RWPE2 (cell line): ENCODE results near the gene BRF1.

Experiments
- ATAC-seq: fragments of 200-7000 bp; cut with Tn5 transposase; 3 replicates; pipeline ENCODE4 v1.9.1; 2021; ENCODE audit warnings: low read depth
- DNase-seq: peaks from one replicate; pipeline ENCODE4 v3.0.0-alpha.2; 2020; ENCODE audit warnings: low spot score
- H3K27ac ChIP-seq: fragments of 450-650 bp; 2 replicates; pipeline ENCODE4 v1.5.1; 2017; ENCODE audit warnings: mild to moderate bottlenecking; ENCODE audit not compliant: poor library complexity, severe bottlenecking
- H3K27me3 ChIP-seq: fragments of 250-450 bp; sonication (Bioruptor Pico); 2 replicates; pipeline ENCODE4 v1.5.1; 2021; ENCODE audit warnings: mild to moderate bottlenecking, moderate library complexity; ENCODE audit not compliant: insufficient read depth, poor library complexity, severe bottlenecking
- H3K36me3 ChIP-seq: fragments of 250-450 bp; sonication (Bioruptor Pico); 2 replicates; pipeline ENCODE4 v1.5.1; 2020; ENCODE audit warnings: low read depth, mild to moderate bottlenecking, moderate library complexity
- H3K4me1 ChIP-seq: fragments of 250-450 bp; sonication (Bioruptor Pico); 2 replicates; pipeline ENCODE4 v1.5.1; 2021; ENCODE audit warnings: mild to moderate bottlenecking, moderate library complexity; ENCODE audit not compliant: insufficient read depth, poor library complexity, severe bottlenecking
- H3K4me3 ChIP-seq: fragments of 250-450 bp; sonication (Bioruptor Pico); 2 replicates; pipeline ENCODE4 v1.5.1; 2021; ENCODE audit warnings: mild to moderate bottlenecking, moderate library complexity; ENCODE audit not compliant: severe bottlenecking
- H3K9me3 ChIP-seq: fragments of 250-450 bp; sonication (Bioruptor Pico); 2 replicates; pipeline ENCODE4 v1.5.1; 2021; ENCODE audit warnings: mild to moderate bottlenecking, moderate library complexity; ENCODE audit not compliant: severe bottlenecking
- CTCF ChIP-seq: fragments of 450-650 bp; IDR thresholded peaks from one replicate; pipeline ENCODE4 v1.5.1; 2017; ENCODE audit warnings: mild to moderate bottlenecking, moderate library complexity; ENCODE audit not compliant: poor library complexity, severe bottlenecking

Gene BRF1

GRCh38 chr14:105269405-105269804 is 31.4 kb downstream of the BRF1 start:
- H3K27ac ChIP-seq = no peak overlapping the region
- no peaks in the 10 kb centered on the region for H3K4me1 ChIP-seq
- DNase-seq (no peak), ATAC-seq (no peak)
- H3K4me3 ChIP-seq = no peak overlapping the region
- H3K9me3 ChIP-seq = no peaks in the 10 kb centered on the region
- H3K36me3 ChIP-seq = no peaks in the 10 kb centered on the region
- H3K27me3 ChIP-seq = no peaks in the 10 kb centered on the region
- no peak for TF ChIP-seq CTCF

GRCh38 chr14:105268736-105269354 is 32.0 kb downstream of the BRF1 start:
- no peak overlapping the region for H3K4me3 ChIP-seq

GRCh38 chr14:105267820-105268548 is 32.8 kb downstream of the BRF1 start:
- no peak for DNase-seq

More at GRCh38 chr14:105268736-105269354, 32.0 kb downstream of the BRF1 start:
- no peak for TF ChIP-seq CTCF
- no peaks in the 10 kb centered on the region for H3K27me3 ChIP-seq
- no peaks in the 10 kb centered on the region for H3K4me1 ChIP-seq
- no peaks in the 10 kb centered on the region for H3K9me3 ChIP-seq
- peaks cover 5% of the 10 kb centered on the region; the same call in 1 of the 2 replicates for H3K36me3 ChIP-seq
- H3K27ac ChIP-seq = no peak overlapping the region
- DNase-seq (no peak), ATAC-seq (no peak)

GRCh38 chr14:105261781-105262180 is 39.0 kb downstream of the BRF1 start:
- H3K4me1 ChIP-seq = no peaks in the 10 kb centered on the region
- H3K9me3 ChIP-seq = no peaks in the 10 kb centered on the region
- H3K36me3 ChIP-seq = peaks cover 6% of the 10 kb centered on the region; the same call in 1 of the 2 replicates
- no peak overlapping the region for H3K4me3 ChIP-seq
- TF ChIP-seq CTCF = no peak
- ATAC-seq = no peak; the same call in 2 of the 3 replicates
- DNase-seq = no peak
- H3K27me3 ChIP-seq = no peaks in the 10 kb centered on the region
- no peak overlapping the region for H3K27ac ChIP-seq

More at GRCh38 chr14:105267820-105268548, 32.8 kb downstream of the BRF1 start:
- peaks cover 6% of the 10 kb centered on the region; the same call in 1 of the 2 replicates for H3K36me3 ChIP-seq
- peak; percentile 28; the same call in 1 of the 3 replicates for ATAC-seq
- TF ChIP-seq CTCF = no peak
- H3K27ac ChIP-seq = no peak overlapping the region
- H3K9me3 ChIP-seq = no peaks in the 10 kb centered on the region
- H3K27me3 ChIP-seq = no peaks in the 10 kb centered on the region
- H3K4me1 ChIP-seq = no peaks in the 10 kb centered on the region
- no peak overlapping the region for H3K4me3 ChIP-seq
